DOHH2 (cell line): ENCODE data around the gene COL2A1.

Experiments used
- H3F3A ChIP-seq: fragments of 200-600 bp; sonication (generic), shearing (Covaris generic); 2 replicates; pipeline ENCODE4 v1.6.0; 2016; ENCODE audit warnings: antibody characterized with exemption, mild to moderate bottlenecking; ENCODE audit not compliant: control insufficient read depth, insufficient read depth
- H3K27ac ChIP-seq: fragments of 200-600 bp; sonication (generic); 2 replicates; pipeline ENCODE4 v1.5.1; 2014; ENCODE audit warnings: low read depth, mild to moderate bottlenecking, low read length, moderate library complexity
- H3K27me3 ChIP-seq: fragments of 200-600 bp; sonication (generic); 2 replicates; pipeline ENCODE4 v1.6.1; 2014; ENCODE audit warnings: mild to moderate bottlenecking, low read length, mixed read lengths; ENCODE audit not compliant: control insufficient read depth
- H3K36me3 ChIP-seq: fragments of 200-600 bp; sonication (generic); 2 replicates; pipeline ENCODE4 v1.6.1; 2014; ENCODE audit warnings: mild to moderate bottlenecking, low read length, moderate library complexity, mixed read lengths; ENCODE audit not compliant: control insufficient read depth
- H3K4me1 ChIP-seq: fragments of 200-600 bp; sonication (generic); 2 replicates; pipeline ENCODE4 v1.6.1; 2014; ENCODE audit warnings: mild to moderate bottlenecking, low read length, mixed read lengths; ENCODE audit not compliant: control insufficient read depth
- H3K4me2 ChIP-seq: fragments of 200-600 bp; sonication (generic); 2 replicates; pipeline ENCODE4 v1.6.0; 2014; ENCODE audit warnings: mild to moderate bottlenecking, low read length, moderate library complexity
- H3K4me3 ChIP-seq: fragments of 200-600 bp; sonication (generic); 2 replicates; pipeline ENCODE4 v1.5.1; 2014; ENCODE audit warnings: mild to moderate bottlenecking, low read length, mixed read lengths
- H3K79me2 ChIP-seq: fragments of 200-600 bp; sonication (generic); 2 replicates; pipeline ENCODE4 v1.6.1; 2014; ENCODE audit warnings: mild to moderate bottlenecking, low read length, mixed read lengths; ENCODE audit not compliant: control insufficient read depth
- H3K9me2 ChIP-seq: fragments of 200-600 bp; sonication (generic); replicated peaks from 2 replicates; pipeline ENCODE4 v1.6.1; 2014; ENCODE audit warnings: mild to moderate bottlenecking, low read length, mixed read lengths; ENCODE audit not compliant: control insufficient read depth
- H3K9me3 ChIP-seq: fragments of 200-600 bp; sonication (generic); 2 replicates; pipeline ENCODE4 v1.6.1; 2014; ENCODE audit warnings: antibody characterized with exemption, low read length, mixed read lengths; ENCODE audit not compliant: control insufficient read depth, insufficient read depth
- H4K20me1 ChIP-seq: fragments of 200-600 bp; sonication (generic); 2 replicates; pipeline ENCODE4 v1.6.0; 2014; ENCODE audit warnings: low read depth, mild to moderate bottlenecking, antibody characterized with exemption, low read length, moderate library complexity; ENCODE audit not compliant: control insufficient read depth, insufficient read depth
- CTCF ChIP-seq: fragments of 200-600 bp; sonication (generic); IDR thresholded peaks from one replicate; pipeline ENCODE4 v1.5.1; 2014; ENCODE audit warnings: antibody characterized with exemption, mild to moderate bottlenecking, low read depth, low read length; ENCODE audit not compliant: poor library complexity, severe bottlenecking
- EZH2phosphoT487 ChIP-seq: fragments of 200-600 bp; sonication (generic); IDR thresholded peaks from 2 replicates; pipeline ENCODE4 v1.6.1; 2017; ENCODE audit warnings: borderline replicate concordance, mild to moderate bottlenecking, antibody characterized with exemption, low read length, moderate library complexity, mixed read lengths

Gene COL2A1

DNA sequence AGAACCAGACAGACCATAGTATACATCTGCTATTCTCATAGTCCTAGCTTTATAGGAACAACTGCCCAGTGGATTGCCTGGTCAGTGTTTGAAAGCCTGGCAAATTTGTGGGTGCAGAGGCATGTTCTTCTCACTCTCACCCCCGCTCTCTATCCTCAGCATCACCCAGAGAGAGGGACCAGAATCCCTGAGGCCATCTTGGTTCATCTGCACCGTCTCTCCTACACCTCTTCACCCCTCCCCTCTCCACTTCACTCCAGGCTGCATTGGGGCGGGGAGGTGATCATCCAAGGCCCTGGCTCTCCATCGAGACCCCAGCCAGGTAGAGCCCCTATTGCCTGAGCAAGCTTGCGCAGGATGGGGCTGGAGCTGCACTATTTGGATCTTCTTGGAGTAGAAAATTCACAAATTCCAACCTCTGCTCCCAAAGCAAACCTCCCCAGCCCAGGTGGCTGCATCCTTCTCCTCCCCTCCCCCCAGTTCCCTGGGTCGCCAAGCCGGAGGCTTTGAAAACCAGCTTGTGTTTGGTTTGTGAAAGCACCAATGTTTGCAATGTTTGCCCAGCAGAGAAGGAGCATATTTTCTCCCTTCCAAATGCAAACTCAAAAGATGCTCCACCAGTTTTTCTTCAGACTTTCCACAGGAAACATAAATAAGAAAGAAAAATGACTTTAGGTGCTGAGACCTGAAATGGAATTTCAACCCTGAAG is 18.6 kb upstream of the COL2A1 start:
- no peaks in the 10 kb centered on the region for H3K79me2 ChIP-seq
- no peaks in the 10 kb centered on the region for H4K20me1 ChIP-seq
- H3K4me2 ChIP-seq, result no peak overlapping the region
- peaks cover 14% of the 10 kb centered on the region; the same call in 1 of the 2 replicates for H3K27me3 ChIP-seq
- no peaks in the 10 kb centered on the region for H3K9me2 ChIP-seq
- TF ChIP-seq CTCF (no peak), EZH2phosphoT487 (no peak)
- H3F3A ChIP-seq, result no peaks in the 10 kb centered on the region
- no peaks in the 10 kb centered on the region for H3K4me1 ChIP-seq
- H3K4me3 ChIP-seq, result no peak overlapping the region
- H3K36me3 ChIP-seq, result no peaks in the 10 kb centered on the region
- no peak overlapping the region for H3K27ac ChIP-seq
- H3K9me3 ChIP-seq, result no peaks in the 10 kb centered on the region

- Histone ChIP-seq H4K20me1 (no peaks in the 10 kb centered on the region), H3K27me3 (peaks cover 14% of the 10 kb centered on the region; the same call in 1 of the 2 replicates), H3F3A (no peaks in the 10 kb centered on the region), H3K9me3 (no peaks in the 10 kb centered on the region), H3K79me2 (no peaks in the 10 kb centered on the region), H3K4me2 (no peak overlapping the region), H3K4me3 (no peak overlapping the region), H3K9me2 (no peaks in the 10 kb centered on the region), H3K4me1 (no peaks in the 10 kb centered on the region), H3K36me3 (no peaks in the 10 kb centered on the region), H3K27ac (no peak overlapping the region)
- TF ChIP-seq EZH2phosphoT487, result no peak
- TF ChIP-seq CTCF, result no peak
Observed at GRCh38 chr12:48022180-48022521, 17.9 kb upstream of the COL2A1 start.

DNA sequence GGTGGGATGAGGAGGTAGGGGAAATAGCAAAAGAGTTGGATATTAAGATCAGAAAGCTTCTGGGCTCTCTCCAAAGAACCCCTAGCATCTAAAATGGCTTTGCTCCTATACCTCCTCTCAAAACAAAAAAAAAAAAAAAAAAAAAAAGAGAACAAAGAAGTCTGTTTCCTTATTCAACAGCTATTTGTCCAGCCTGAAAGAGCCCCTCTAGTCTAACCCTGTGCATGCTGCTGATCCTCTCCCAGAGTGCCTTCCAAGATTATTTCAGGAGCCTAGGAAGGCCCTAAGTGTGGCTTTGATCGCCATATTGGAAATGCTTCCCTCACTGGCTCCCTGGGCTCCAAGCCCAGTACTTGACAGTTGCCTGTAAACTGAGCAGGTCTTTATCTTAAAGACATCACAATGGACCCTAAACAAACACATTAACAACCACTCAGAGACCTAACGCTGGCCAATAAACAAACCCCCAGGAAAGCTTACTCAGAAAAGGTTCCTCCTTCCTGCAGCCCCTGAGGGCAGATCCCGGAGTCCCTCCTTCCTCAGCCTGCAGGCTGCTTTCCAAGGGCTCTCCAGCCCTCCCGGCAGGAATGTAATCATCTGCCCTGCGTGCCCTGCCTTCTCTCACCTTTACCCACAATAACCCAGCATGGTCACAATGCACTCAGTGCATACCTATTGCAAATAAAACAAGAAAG is 17.4 kb upstream of the COL2A1 start:
- TF ChIP-seq EZH2phosphoT487 (no peak), CTCF (no peak)
- H3K27ac ChIP-seq, result no peak overlapping the region
- H3K9me2 ChIP-seq, result no peaks in the 10 kb centered on the region
- H3K79me2 ChIP-seq, result no peaks in the 10 kb centered on the region
- H3K27me3 ChIP-seq, result peaks cover 14% of the 10 kb centered on the region; the same call in 1 of the 2 replicates
- H3K4me1 ChIP-seq, result no peaks in the 10 kb centered on the region
- no peaks in the 10 kb centered on the region for H3K9me3 ChIP-seq
- no peak overlapping the region for H3K4me2 ChIP-seq
- no peaks in the 10 kb centered on the region for H3K36me3 ChIP-seq
- no peaks in the 10 kb centered on the region for H4K20me1 ChIP-seq
- no peak overlapping the region for H3K4me3 ChIP-seq
- H3F3A ChIP-seq, result no peaks in the 10 kb centered on the region
